ENCODE measurements around the gene GALNT13. TPM values are rescaled to one million over a fixed set of nuclear protein-coding genes. Genes with fewer than 3 reads are reported as not detected.

Gene GALNT13
- total RNA-seq, 1 donor from 2014 or later, result 0.13 TPM

- no peak for TF ChIP-seq CTCF (IDR thresholded peaks at IDR 0.05)
- H3K27me3 Mint-ChIP-seq (ENCODE audit: unreplicated experiment), result no peaks in the 10 kb centered on the region
- H3K4me3 Mint-ChIP-seq (ENCODE audit: unreplicated experiment), result no peak overlapping the region
- peaks cover 13% of the 10 kb centered on the region for H3K9me3 Mint-ChIP-seq (ENCODE audit: unreplicated experiment)
- no peaks in the 10 kb centered on the region for H3K4me1 Mint-ChIP-seq (ENCODE audit: unreplicated experiment)
- H3K36me3 Mint-ChIP-seq (ENCODE audit: unreplicated experiment), result no peaks in the 10 kb centered on the region
- no peak overlapping the region for H3K27ac Mint-ChIP-seq (ENCODE audit: unreplicated experiment)
- DNase-seq (ENCODE audit: extremely low spot score, unreplicated experiment), result no peak
Observed at GRCh38 chr2:154013514-154013913, 141.8 kb downstream of the GALNT13 start.

- Mint-ChIP-seq H3K4me1 (ENCODE audit: unreplicated experiment) (no peaks in the 10 kb centered on the region), H3K4me3 (ENCODE audit: unreplicated experiment) (no peak overlapping the region), H3K36me3 (ENCODE audit: unreplicated experiment) (no peaks in the 10 kb centered on the region), H3K27me3 (ENCODE audit: unreplicated experiment) (no peaks in the 10 kb centered on the region), H3K9me3 (ENCODE audit: unreplicated experiment) (peaks cover 3% of the 10 kb centered on the region), H3K27ac (ENCODE audit: unreplicated experiment) (no peak overlapping the region)
- no peak for TF ChIP-seq CTCF (IDR thresholded peaks at IDR 0.05)
- no peak for DNase-seq (ENCODE audit: extremely low spot score, unreplicated experiment)
Observed at GRCh38 chr2:154015233-154015632, 143.5 kb downstream of the GALNT13 start.

GRCh38 chr2:154029504-154029903 is 157.8 kb downstream of the GALNT13 start:
- TF ChIP-seq CTCF (IDR thresholded peaks at IDR 0.05), result no peak
- H3K4me1 Mint-ChIP-seq (ENCODE audit: unreplicated experiment), result no peaks in the 10 kb centered on the region
- DNase-seq (ENCODE audit: extremely low spot score, unreplicated experiment), result no peak
- no peaks in the 10 kb centered on the region for H3K9me3 Mint-ChIP-seq (ENCODE audit: unreplicated experiment)
- H3K27ac Mint-ChIP-seq (ENCODE audit: unreplicated experiment), result no peak overlapping the region
- no peak overlapping the region for H3K4me3 Mint-ChIP-seq (ENCODE audit: unreplicated experiment)
- no peaks in the 10 kb centered on the region for H3K36me3 Mint-ChIP-seq (ENCODE audit: unreplicated experiment)
- H3K27me3 Mint-ChIP-seq (ENCODE audit: unreplicated experiment), result no peaks in the 10 kb centered on the region

GRCh38 chr2:154032220-154032619 is 160.5 kb downstream of the GALNT13 start:
- no peaks in the 10 kb centered on the region for H3K4me1 Mint-ChIP-seq (ENCODE audit: unreplicated experiment)
- no peak for DNase-seq (ENCODE audit: extremely low spot score, unreplicated experiment)
- H3K27me3 Mint-ChIP-seq (ENCODE audit: unreplicated experiment), result no peaks in the 10 kb centered on the region
- H3K4me3 Mint-ChIP-seq (ENCODE audit: unreplicated experiment), result no peak overlapping the region
- H3K36me3 Mint-ChIP-seq (ENCODE audit: unreplicated experiment), result no peaks in the 10 kb centered on the region
- H3K27ac Mint-ChIP-seq (ENCODE audit: unreplicated experiment), result no peak overlapping the region
- no peaks in the 10 kb centered on the region for H3K9me3 Mint-ChIP-seq (ENCODE audit: unreplicated experiment)
- no peak for TF ChIP-seq CTCF (IDR thresholded peaks at IDR 0.05)

- Mint-ChIP-seq H3K4me1 (ENCODE audit: unreplicated experiment) (no peaks in the 10 kb centered on the region), H3K27ac (ENCODE audit: unreplicated experiment) (no peak overlapping the region), H3K9me3 (ENCODE audit: unreplicated experiment) (no peaks in the 10 kb centered on the region), H3K4me3 (ENCODE audit: unreplicated experiment) (no peak overlapping the region), H3K36me3 (ENCODE audit: unreplicated experiment) (no peaks in the 10 kb centered on the region), H3K27me3 (ENCODE audit: unreplicated experiment) (no peaks in the 10 kb centered on the region)
- DNase-seq (ENCODE audit: extremely low spot score, unreplicated experiment), result no peak
- TF ChIP-seq CTCF (IDR thresholded peaks at IDR 0.05), result no peak
Observed at GRCh38 chr2:154046493-154046892, 174.8 kb downstream of the GALNT13 start.
